SK-N-SH (cell line): ENCODE data around the gene C6orf15. TPM values are rescaled to one million over a fixed set of nuclear protein-coding genes. Genes with fewer than 3 reads are reported as not detected.

ENCODE experiments used
- CTCF ChIA-PET: fragments of 300-600, 350-600 bp; formaldehyde crosslinking; extraction: SDS; loops from one replicate; lab custom pipeline; 2021; lab: Yijun Ruan, JAX
- POLR2A ChIA-PET: fragments of 350-600 bp; sonication (Branson Sonifier 250); formaldehyde crosslinking; extraction: SDS; loops from one replicate; lab custom pipeline; 2020; ENCODE audit warnings: antibody characterized with exemption, inconsistent platforms; lab: Yijun Ruan, JAX
- DNase-seq: peaks from one replicate; pipeline ENCODE4 v3.0.0; 2012
- H2AFZ ChIP-seq: fragments of 200-600 bp; sonication (generic); 2 replicates; pipeline ENCODE4 v1.8.1; 2016; ENCODE audit warnings: antibody characterized with exemption, mild to moderate bottlenecking, low read depth
- H3F3A ChIP-seq: fragments of 200-600 bp; sonication (generic); replicated peaks from 2 replicates; pipeline ENCODE3; 2016; ENCODE audit warnings: antibody characterized with exemption, mild to moderate bottlenecking; ENCODE audit not compliant: insufficient read depth
- H3K27ac ChIP-seq, 2 experiments: fragments of 200-500 bp in 1 of 2; fragments of 200-600 bp in 1 of 2; sonication (Bioruptor generic) in 1 of 2; sonication (generic), shearing (Covaris generic) in 1 of 2; 2 replicates each; pipeline versions ENCODE4 v1.5.1 to v1.6.1; 2014 to 2016; ENCODE audit warnings: low read depth in 2 of 2, inconsistent platforms in 1 of 2, low read length in 1 of 2, mild to moderate bottlenecking in 1 of 2, mixed read lengths in 1 of 2
- H3K27me3 ChIP-seq: fragments of 200-600 bp; sonication (generic), shearing (Covaris generic); 2 replicates; pipeline ENCODE4 v1.6.1; 2016; ENCODE audit warnings: mixed run types; ENCODE audit not compliant: insufficient read depth
- H3K36me3 ChIP-seq, 2 experiments: fragments of 200-500 bp in 1 of 2; fragments of 200-600 bp in 1 of 2; sonication (Bioruptor generic) in 1 of 2; sonication (generic) in 1 of 2; replicated peaks in 1 of 2; 2 replicates each; pipeline versions ENCODE3 to v1.5.1; 2014 to 2016; ENCODE audit warnings: low read length in 1 of 2, mild to moderate bottlenecking in 1 of 2; ENCODE audit not compliant: insufficient read depth in 2 of 2, control insufficient read depth in 1 of 2
- H3K4me1 ChIP-seq, 2 experiments: fragments of 200-500 bp in 1 of 2; fragments of 200-600 bp in 1 of 2; sonication (Bioruptor generic) in 1 of 2; sonication (generic), shearing (Covaris generic) in 1 of 2; 2 replicates each; pipeline versions ENCODE4 v1.5.1 to v1.6.1; 2014 to 2016; ENCODE audit warnings: low read depth in 1 of 2, low read length in 1 of 2, mixed run types in 1 of 2; ENCODE audit not compliant: insufficient read depth in 2 of 2, control insufficient read depth in 1 of 2
- H3K4me2 ChIP-seq: fragments of 200-600 bp; sonication (generic), shearing (Covaris generic); 2 replicates; pipeline ENCODE4 v1.6.1; 2017; ENCODE audit warnings: mixed run types
- H3K4me3 ChIP-seq, 2 experiments: fragments of 200-500 bp in 1 of 2; fragments of 200-600 bp in 1 of 2; sonication (Bioruptor generic) in 1 of 2; sonication (generic), shearing (Covaris generic) in 1 of 2; 2 replicates each; pipeline versions ENCODE4 v1.5.1 to v1.8.1; 2014 to 2016; ENCODE audit warnings: low read depth in 2 of 2, inconsistent platforms in 1 of 2, low read length in 1 of 2, mild to moderate bottlenecking in 1 of 2, mixed read lengths in 1 of 2, moderate library complexity in 1 of 2
- H3K79me2 ChIP-seq: fragments of 200-600 bp; sonication (generic); 2 replicates; pipeline ENCODE4 v1.8.1; 2017; ENCODE audit warnings: mild to moderate bottlenecking; ENCODE audit not compliant: insufficient read depth
- H3K9ac ChIP-seq: fragments of 200-600 bp; sonication (generic); 2 replicates; pipeline ENCODE4 v1.6.1; 2017; ENCODE audit warnings: mixed run types
- H3K9me2 ChIP-seq: fragments of 200-600 bp; sonication (generic); 2 replicates; pipeline ENCODE4 v1.6.1; 2017; ENCODE audit warnings: mixed run types
- H3K9me3 ChIP-seq: fragments of 200-600 bp; sonication (generic); 2 replicates; pipeline ENCODE4 v1.6.1; 2017; ENCODE audit warnings: mixed run types, mild to moderate bottlenecking, moderate library complexity
- H4K20me1 ChIP-seq: fragments of 200-600 bp; sonication (generic); 2 replicates; pipeline ENCODE4 v1.6.1; 2017; ENCODE audit warnings: mild to moderate bottlenecking, mixed run types; ENCODE audit not compliant: insufficient read depth
- ELF1 ChIP-seq: IDR thresholded peaks from 2 replicates; pipeline ENCODE4 v1.4.0; 2012
- EZH2phosphoT487 ChIP-seq: fragments of 200-600 bp; sonication (generic); IDR thresholded peaks from 2 replicates; pipeline ENCODE4 v1.6.1; 2017; ENCODE audit warnings: low read depth, mixed run types, mild to moderate bottlenecking, antibody characterized with exemption, moderate library complexity, borderline replicate concordance
- FOXJ3 ChIP-seq: sonication (generic); formaldehyde crosslinking; IDR thresholded peaks from 2 replicates; pipeline ENCODE4 v1.5.1; 2020; ENCODE audit warnings: mild to moderate bottlenecking, missing genetic modification reagents
- FOXM1 ChIP-seq: IDR thresholded peaks from 2 replicates; pipeline ENCODE4 v1.4.0; 2012; ENCODE audit warnings: low read depth, mild to moderate bottlenecking
- GATA2 ChIP-seq: sonication (generic); formaldehyde crosslinking; IDR thresholded peaks from 2 replicates; pipeline ENCODE4 v1.5.0; 2020; ENCODE audit warnings: mild to moderate bottlenecking, missing genetic modification reagents
- JUND ChIP-seq: IDR thresholded peaks from 2 replicates; pipeline ENCODE4 v1.4.0; 2012
- MEF2A ChIP-seq: IDR thresholded peaks from 2 replicates; pipeline ENCODE4 v1.4.0; 2012; ENCODE audit warnings: low read depth, borderline replicate concordance
- NFIC ChIP-seq: IDR thresholded peaks from 2 replicates; pipeline ENCODE4 v1.4.0; 2012; ENCODE audit warnings: borderline replicate concordance
- NRF1 ChIP-seq: IDR thresholded peaks from 2 replicates; pipeline ENCODE4 v1.6.1; 2012; ENCODE audit warnings: low read depth, mild to moderate bottlenecking, low read length
- RAD21 ChIP-seq: IDR thresholded peaks from 2 replicates; pipeline ENCODE4 v1.6.1; 2012; ENCODE audit warnings: mild to moderate bottlenecking, low read length
- RXRA ChIP-seq: IDR thresholded peaks from 2 replicates; pipeline ENCODE4 v1.4.0; 2012; ENCODE audit warnings: low read depth, mild to moderate bottlenecking, borderline replicate concordance
- SIN3A ChIP-seq: IDR thresholded peaks from 2 replicates; pipeline ENCODE4 v1.6.1; 2012; ENCODE audit warnings: low read depth, mild to moderate bottlenecking, low read length, moderate library complexity, borderline replicate concordance
- SMC3 ChIP-seq: IDR thresholded peaks from 2 replicates; pipeline ENCODE4 v1.6.1; 2012; ENCODE audit warnings: low read depth, low read length, improper control_type of control experiment
- TAF1 ChIP-seq: IDR thresholded peaks from 2 replicates; pipeline ENCODE4 v1.6.1; 2012; ENCODE audit warnings: low read depth, mild to moderate bottlenecking, low read length, moderate library complexity, borderline replicate concordance
- YY1 ChIP-seq: IDR thresholded peaks from 2 replicates; pipeline ENCODE4 v1.4.0; 2012; ENCODE audit warnings: low read depth, mild to moderate bottlenecking
- WGBS: methylation state at CpG from one replicate; pipeline ENCODE4 v1.1.6; 2017; ENCODE audit warnings: low lambda C conversion rate; 5-methylcytosine and 5-hydroxymethylcytosine counted together
- polyA plus RNA-seq, 3 experiments: library from polyadenylated mRNA; depleted of rRNA; stranded (reverse); fragments of >200 nt; gene quantifications; 2 replicates each; pipeline ENCODE4 v1.2.3, GENCODE V29; 2012
- TF ChIP-seq, protein P1 (sequence below): IDR thresholded peaks from 2 replicates; pipeline ENCODE4 v1.4.0; 2012; ENCODE audit warnings: low read depth, borderline replicate concordance
- TF ChIP-seq, protein P2 (sequence below): fragments of 200-600 bp; sonication (generic); IDR thresholded peaks from 2 replicates; pipeline ENCODE4 v1.6.1; 2017; ENCODE audit warnings: antibody characterized with exemption, mild to moderate bottlenecking, moderate library complexity
- TF ChIP-seq, protein P3 (sequence below): IDR thresholded peaks from 2 replicates; pipeline ENCODE4 v1.4.0; 2012; ENCODE audit warnings: low read depth
- TF ChIP-seq, protein P4 (sequence below): IDR thresholded peaks from 2 replicates; pipeline ENCODE4 v1.4.0; 2012; ENCODE audit warnings: low read depth, borderline replicate concordance
- TF ChIP-seq, protein P5 (sequence below): fragments of 150-350 bp; IDR thresholded peaks from 2 replicates; pipeline ENCODE4 v1.6.1; 2017; ENCODE audit warnings: antibody characterized with exemption, low read length, low read depth, borderline replicate concordance
- TF ChIP-seq, protein P6 (sequence below): IDR thresholded peaks from 2 replicates; pipeline ENCODE4; 2012

C6orf15 gene
- polyA plus RNA-seq, 1 of the 3 experiments (the other 2 are of a cell fraction): not detected

DNA sequence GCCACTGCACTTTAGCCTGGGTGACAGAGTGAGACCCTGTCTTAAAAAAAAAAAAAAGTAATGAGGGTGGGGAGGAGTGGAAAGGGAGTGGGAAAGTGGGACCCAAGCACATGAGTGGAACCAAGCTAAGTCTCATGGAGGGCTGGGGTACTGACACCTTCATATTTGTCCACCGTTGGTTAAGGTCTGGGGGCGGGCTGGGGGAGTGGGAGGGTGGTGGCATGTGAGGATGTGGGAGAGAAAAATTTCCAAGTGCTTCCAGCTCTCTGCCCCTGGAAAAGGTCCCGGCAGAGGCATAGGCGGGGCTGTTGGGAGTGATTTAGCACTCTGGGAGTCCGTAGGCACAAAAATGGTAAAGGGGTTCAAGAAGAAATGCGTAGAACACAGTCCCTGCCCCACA lies 20.4 kb upstream of the C6orf15 start:
- Histone ChIP-seq H3K27ac (no peak overlapping the region), H3K4me3 (no peak overlapping the region), H3K9me2 (no peaks in the 10 kb centered on the region), H2AFZ (no peak overlapping the region), H3K36me3 (no peaks in the 10 kb centered on the region), H3K9ac (no peak overlapping the region), H3K79me2 (no peaks in the 10 kb centered on the region), H3F3A (no peaks in the 10 kb centered on the region), H3K4me2 (no peak overlapping the region), H3K4me1 (no peaks in the 10 kb centered on the region; a peak in 1 of 4 replicates), H3K9me3 (no peaks in the 10 kb centered on the region), H3K27me3 (no peaks in the 10 kb centered on the region), H4K20me1 (no peaks in the 10 kb centered on the region)
- TF ChIP-seq FOXJ3 (CRISPR knock-in tag): no peak
- TF ChIP-seq, protein P1, sequence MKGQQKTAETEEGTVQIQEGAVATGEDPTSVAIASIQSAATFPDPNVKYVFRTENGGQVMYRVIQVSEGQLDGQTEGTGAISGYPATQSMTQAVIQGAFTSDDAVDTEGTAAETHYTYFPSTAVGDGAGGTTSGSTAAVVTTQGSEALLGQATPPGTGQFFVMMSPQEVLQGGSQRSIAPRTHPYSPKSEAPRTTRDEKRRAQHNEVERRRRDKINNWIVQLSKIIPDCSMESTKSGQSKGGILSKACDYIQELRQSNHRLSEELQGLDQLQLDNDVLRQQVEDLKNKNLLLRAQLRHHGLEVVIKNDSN: no peak
- no peak for TF ChIP-seq SIN3A
- no peak for TF ChIP-seq EZH2phosphoT487
- TF ChIP-seq ELF1: no peak
- no peak for TF ChIP-seq RAD21
- TF ChIP-seq TAF1: no peak
- TF ChIP-seq, protein P2, sequence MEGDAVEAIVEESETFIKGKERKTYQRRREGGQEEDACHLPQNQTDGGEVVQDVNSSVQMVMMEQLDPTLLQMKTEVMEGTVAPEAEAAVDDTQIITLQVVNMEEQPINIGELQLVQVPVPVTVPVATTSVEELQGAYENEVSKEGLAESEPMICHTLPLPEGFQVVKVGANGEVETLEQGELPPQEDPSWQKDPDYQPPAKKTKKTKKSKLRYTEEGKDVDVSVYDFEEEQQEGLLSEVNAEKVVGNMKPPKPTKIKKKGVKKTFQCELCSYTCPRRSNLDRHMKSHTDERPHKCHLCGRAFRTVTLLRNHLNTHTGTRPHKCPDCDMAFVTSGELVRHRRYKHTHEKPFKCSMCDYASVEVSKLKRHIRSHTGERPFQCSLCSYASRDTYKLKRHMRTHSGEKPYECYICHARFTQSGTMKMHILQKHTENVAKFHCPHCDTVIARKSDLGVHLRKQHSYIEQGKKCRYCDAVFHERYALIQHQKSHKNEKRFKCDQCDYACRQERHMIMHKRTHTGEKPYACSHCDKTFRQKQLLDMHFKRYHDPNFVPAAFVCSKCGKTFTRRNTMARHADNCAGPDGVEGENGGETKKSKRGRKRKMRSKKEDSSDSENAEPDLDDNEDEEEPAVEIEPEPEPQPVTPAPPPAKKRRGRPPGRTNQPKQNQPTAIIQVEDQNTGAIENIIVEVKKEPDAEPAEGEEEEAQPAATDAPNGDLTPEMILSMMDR: no peak
- TF ChIP-seq MEF2A: no peak
- no peak for TF ChIP-seq SMC3
- no peak for TF ChIP-seq NFIC
- TF ChIP-seq GATA2: no peak
- ChIA-PET CTCF (interaction anchor here (1.0 to 8.5 kb wide), 6 partner anchors 8 to 915 kb away, joined by 3 to 89 read pairs (median 10); no protein-coding TSS in a partner anchor), POLR2A (no interaction called here)
- WGBS: 54% methylated on average over 6 of the region's 6 CpGs
- no peak for DNase-seq

DNA sequence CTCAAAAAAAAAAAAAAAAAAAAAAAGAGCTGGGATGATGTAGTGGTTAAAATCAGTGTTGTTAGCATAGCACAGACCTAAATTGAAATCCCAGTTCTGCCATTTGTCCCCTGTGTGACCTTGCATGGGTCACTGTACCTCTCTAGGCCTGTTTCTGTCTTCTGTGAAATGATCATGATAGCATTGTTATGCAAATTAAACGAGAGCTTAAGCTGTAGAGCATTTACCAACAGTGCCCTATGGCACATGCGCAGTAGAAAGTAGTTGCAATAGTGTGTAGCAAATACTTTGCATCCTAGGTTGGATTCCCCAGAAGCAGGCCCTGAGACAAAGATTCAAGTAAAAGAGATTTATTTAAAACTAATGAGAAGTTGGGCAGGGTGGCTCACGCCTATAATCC lies 19.2 kb upstream of the C6orf15 start:
- Histone ChIP-seq H3K4me1 (no peaks in the 10 kb centered on the region), H3K9me2 (no peaks in the 10 kb centered on the region), H2AFZ (no peak overlapping the region)
- POLR2A ChIA-PET: no interaction called here
- no peak for TF ChIP-seq RXRA
- no peak for TF ChIP-seq FOXM1
- no peak for TF ChIP-seq SIN3A
- TF ChIP-seq RAD21: no peak
- no peak for TF ChIP-seq YY1
- TF ChIP-seq, protein P3, sequence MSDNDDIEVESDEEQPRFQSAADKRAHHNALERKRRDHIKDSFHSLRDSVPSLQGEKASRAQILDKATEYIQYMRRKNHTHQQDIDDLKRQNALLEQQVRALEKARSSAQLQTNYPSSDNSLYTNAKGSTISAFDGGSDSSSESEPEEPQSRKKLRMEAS: no peak
- no peak for TF ChIP-seq SMC3
- TF ChIP-seq NRF1: no peak
- TF ChIP-seq, protein P4, sequence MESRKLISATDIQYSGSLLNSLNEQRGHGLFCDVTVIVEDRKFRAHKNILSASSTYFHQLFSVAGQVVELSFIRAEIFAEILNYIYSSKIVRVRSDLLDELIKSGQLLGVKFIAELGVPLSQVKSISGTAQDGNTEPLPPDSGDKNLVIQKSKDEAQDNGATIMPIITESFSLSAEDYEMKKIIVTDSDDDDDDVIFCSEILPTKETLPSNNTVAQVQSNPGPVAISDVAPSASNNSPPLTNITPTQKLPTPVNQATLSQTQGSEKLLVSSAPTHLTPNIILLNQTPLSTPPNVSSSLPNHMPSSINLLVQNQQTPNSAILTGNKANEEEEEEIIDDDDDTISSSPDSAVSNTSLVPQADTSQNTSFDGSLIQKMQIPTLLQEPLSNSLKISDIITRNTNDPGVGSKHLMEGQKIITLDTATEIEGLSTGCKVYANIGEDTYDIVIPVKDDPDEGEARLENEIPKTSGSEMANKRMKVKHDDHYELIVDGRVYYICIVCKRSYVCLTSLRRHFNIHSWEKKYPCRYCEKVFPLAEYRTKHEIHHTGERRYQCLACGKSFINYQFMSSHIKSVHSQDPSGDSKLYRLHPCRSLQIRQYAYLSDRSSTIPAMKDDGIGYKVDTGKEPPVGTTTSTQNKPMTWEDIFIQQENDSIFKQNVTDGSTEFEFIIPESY: no peak
- no peak for TF ChIP-seq JUND
- TF ChIP-seq, protein P5, sequence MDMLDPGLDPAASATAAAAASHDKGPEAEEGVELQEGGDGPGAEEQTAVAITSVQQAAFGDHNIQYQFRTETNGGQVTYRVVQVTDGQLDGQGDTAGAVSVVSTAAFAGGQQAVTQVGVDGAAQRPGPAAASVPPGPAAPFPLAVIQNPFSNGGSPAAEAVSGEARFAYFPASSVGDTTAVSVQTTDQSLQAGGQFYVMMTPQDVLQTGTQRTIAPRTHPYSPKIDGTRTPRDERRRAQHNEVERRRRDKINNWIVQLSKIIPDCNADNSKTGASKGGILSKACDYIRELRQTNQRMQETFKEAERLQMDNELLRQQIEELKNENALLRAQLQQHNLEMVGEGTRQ: no peak
- no peak for TF ChIP-seq NFIC
- TF ChIP-seq, protein P6, sequence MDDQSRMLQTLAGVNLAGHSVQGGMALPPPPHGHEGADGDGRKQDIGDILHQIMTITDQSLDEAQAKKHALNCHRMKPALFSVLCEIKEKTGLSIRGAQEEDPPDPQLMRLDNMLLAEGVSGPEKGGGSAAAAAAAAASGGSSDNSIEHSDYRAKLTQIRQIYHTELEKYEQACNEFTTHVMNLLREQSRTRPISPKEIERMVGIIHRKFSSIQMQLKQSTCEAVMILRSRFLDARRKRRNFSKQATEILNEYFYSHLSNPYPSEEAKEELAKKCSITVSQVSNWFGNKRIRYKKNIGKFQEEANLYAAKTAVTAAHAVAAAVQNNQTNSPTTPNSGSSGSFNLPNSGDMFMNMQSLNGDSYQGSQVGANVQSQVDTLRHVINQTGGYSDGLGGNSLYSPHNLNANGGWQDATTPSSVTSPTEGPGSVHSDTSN: no peak
- TF ChIP-seq, all 33 proteins: peak for 0
- no peaks in the 10 kb centered on the region for H4K20me1 ChIP-seq
- H3K36me3 ChIP-seq: no peaks in the 10 kb centered on the region
- no peak overlapping the region for H3K27ac ChIP-seq
- no peaks in the 10 kb centered on the region for H3F3A ChIP-seq
- H3K4me2 ChIP-seq: no peak overlapping the region
- no peaks in the 10 kb centered on the region for H3K9me3 ChIP-seq
- WGBS: 65% methylated on average over 3 of the region's 3 CpGs
- H3K4me3 ChIP-seq: no peak overlapping the region
- no peaks in the 10 kb centered on the region for H3K27me3 ChIP-seq
- no peaks in the 10 kb centered on the region for H3K79me2 ChIP-seq
- no peak for DNase-seq
- CTCF ChIA-PET: interaction anchor here (3.1 to 4.8 kb wide), 2 partner anchors 61 to 235 kb away, joined by 16 to 21 read pairs; no protein-coding TSS in a partner anchor
- no peak overlapping the region for H3K9ac ChIP-seq
